HG03139 (cell line): ENCODE results near the gene PTPN5.
"Not testable (repeated sequence)": the region's sequence is repeated elsewhere in the genome, so short reads cannot be mapped to it uniquely, and the experiment has no call there.

Experiments
- ATAC-seq: cut with Tn5 transposase; IDR thresholded peaks from one replicate; pipeline ENCODE4 v1.9.1; 2021; ENCODE audit not compliant: unreplicated experiment

Gene PTPN5

DNA sequence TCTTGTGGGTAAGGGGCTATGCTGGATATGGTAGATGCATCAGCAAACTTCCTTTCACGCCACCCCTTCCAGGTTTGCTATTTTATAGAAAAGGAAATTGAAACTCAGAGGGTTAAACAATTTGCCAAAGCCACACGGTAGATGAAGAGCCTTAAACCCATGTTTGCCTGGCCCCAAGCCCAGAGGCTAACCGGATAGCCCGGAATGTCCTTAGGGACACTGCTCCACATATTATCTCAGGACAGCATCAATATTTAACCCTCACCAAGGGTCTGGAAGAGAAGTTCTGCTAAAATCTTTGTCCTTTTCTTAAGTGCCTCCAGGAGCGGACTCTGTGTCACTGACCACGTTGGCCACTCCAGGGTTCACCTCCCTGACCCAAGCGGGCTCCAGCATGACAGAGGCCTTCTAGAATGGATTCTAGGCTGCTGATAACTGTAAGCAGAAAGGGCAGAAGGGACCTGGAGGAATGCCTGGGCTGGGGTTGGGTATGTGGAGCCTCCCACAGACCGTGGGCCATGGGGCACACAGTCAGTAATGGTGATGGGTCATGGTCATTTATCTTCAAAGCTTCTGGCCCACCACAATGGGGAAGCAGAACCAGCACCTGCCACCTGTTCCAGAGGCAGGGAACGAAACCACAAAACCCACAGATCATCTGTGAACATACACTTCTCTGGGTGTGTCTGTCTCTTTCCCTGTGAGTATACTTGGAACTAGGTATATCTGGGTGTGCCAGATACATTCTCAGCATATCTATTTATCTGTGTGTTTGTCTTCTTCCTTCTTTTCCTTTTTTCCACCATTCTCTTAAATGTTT lies 98.4 kb downstream of the PTPN5 start:
- no peak for ATAC-seq

DNA sequence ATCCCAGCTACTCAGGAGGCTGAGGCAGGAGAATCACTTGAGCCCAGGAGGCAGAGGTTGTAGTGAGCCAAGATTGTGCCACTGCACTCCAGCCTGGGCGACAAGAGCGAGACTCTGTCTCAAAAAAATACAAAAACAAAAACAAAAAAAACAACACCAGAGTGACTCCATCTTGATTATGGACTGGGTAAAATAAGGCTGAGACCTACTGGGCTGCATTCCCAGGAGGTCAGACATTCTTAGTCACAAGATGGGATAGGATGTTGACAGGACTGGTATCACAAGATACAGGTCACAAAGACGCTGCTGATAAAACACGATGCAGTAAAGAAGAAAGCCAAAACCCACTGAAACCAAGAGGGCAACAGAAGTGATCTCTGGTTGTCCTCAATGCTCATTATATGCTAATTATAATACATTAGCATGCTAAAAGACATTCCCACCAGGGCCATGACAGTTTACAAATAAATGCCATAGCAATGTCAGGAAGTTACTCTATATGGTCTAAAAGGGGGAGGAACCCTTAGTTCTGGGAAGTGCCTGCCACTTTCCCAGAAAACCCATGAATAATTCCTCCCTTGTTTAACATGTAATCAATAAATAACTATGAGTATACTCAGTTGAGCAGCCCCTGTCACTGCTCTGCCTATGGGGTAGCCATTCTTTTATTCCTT lies 100.0 kb downstream of the PTPN5 start:
- ATAC-seq = not testable (repeated sequence)

DNA sequence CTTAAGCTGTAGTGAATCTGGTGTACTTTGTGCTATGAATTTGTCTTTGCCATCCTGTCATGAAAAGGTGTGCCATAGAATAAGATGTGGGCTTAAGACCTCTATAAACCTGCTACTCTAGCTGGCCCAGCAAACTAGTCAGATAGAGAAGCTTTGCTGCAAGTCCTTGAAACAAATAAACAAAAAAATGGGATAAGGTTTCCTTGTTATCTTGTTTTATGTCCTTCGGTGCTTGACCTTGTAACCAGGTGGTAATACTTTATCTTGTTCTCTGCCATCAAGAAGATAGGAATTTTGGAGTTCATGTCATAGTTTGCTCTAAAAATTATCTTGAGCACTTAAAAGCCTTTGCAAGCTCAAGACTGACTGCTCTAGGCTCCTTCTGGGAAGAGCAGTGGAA lies 107.3 kb downstream of the PTPN5 start:
- ATAC-seq = no peak

DNA sequence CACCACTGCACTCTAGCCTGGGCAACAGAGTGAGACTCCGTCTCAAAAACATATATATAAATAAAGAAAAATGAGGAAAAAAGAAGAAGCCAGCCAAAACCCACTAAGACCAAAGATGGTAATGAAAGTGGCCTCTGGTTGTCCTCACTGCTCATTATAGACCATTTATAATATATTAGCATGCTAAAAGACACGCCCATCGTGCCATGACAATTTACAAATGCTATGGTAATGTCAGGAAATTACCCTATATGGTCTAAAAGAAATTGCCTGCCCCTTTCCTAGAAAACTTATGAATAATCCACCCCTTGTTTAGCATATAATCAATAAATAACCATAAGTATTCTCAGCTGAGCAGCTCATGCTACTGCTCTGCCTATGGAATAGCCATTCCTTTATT lies 109.1 kb downstream of the PTPN5 start:
- no peak for ATAC-seq

DNA sequence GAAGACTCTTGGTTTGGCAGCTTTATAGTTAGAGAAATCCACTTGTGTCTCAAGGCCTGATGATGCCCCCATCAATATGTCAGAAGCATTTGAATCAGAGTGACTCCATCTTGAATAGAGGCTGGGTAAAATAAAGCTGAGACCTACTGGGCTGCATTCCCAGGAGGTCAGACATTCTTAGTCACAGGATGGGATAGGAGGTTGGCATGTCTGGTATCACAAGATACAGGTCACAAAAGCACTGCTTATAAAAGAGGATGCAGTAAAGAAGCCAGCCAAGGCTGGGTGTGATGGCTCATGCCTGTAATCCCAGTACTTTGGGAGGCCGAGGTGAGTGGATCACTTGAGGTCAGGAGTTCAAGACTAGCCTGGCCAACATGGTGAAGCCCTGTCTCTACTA lies 109.6 kb downstream of the PTPN5 start:
- ATAC-seq = not testable (repeated sequence)
